Measurements from ENCODE around the gene RUSC1. TPM values are rescaled to one million over a fixed set of nuclear protein-coding genes. Genes with fewer than 3 reads are reported as not detected.

RUSC1 gene
- total RNA-seq, 2 experiments from 2014 or later = 10.7 to 11.8 TPM

GRCh38 chr1:155316922-155317321 lies 3.8 kb upstream of the RUSC1 start:
- H3K36me3 Mint-ChIP-seq (ENCODE audit: low read depth) = peaks cover 22% of the 10 kb centered on the region
- intact Hi-C loops (cut with DNase I, micrococcal nuclease) = no loop called here
- TF ChIP-seq CTCF (IDR thresholded peaks at IDR 0.05) = no peak
- peaks cover 18% of the 10 kb centered on the region for H3K4me1 ChIP-seq (ENCODE audit: insufficient read depth, low read length)
- no peaks in the 10 kb centered on the region for H3K9me3 ChIP-seq (ENCODE audit: control insufficient read depth in 1 of 2, insufficient read depth in 1 of 2, low read length in 2 of 2)
- ATAC-seq (ENCODE audit: poor library complexity) = no peak
- H3K4me3 ChIP-seq (ENCODE audit: low read length) = no peak overlapping the region
- ChIA-PET CTCF (no interaction called here), POLR2A (no interaction called here)
- H3K4me3 Mint-ChIP-seq = no peak overlapping the region
- H3K9me3 Mint-ChIP-seq = no peaks in the 10 kb centered on the region
- peaks cover 29% of the 10 kb centered on the region for H3K4me1 Mint-ChIP-seq (ENCODE audit: low read depth)
- H3K27ac Mint-ChIP-seq = no peak overlapping the region
- no peaks in the 10 kb centered on the region for H3K27me3 Mint-ChIP-seq
- no peak overlapping the region for H3K27ac ChIP-seq (ENCODE audit: low read depth in 1 of 2, low read length in 2 of 2)
- DNase-seq = no peak
- H3K36me3 ChIP-seq (ENCODE audit: insufficient read depth, low read length) = peaks cover 31% of the 10 kb centered on the region
- no peaks in the 10 kb centered on the region for H3K27me3 ChIP-seq (ENCODE audit: control insufficient read depth in 1 of 2, insufficient read depth in 2 of 2, low read length in 2 of 2)

GRCh38 chr1:155318082-155318481 lies 2.6 kb upstream of the RUSC1 start:
- peaks cover 34% of the 10 kb centered on the region for H3K4me1 Mint-ChIP-seq (ENCODE audit: low read depth)
- Histone ChIP-seq H3K4me3 (ENCODE audit: low read length) (no peak overlapping the region), H3K36me3 (ENCODE audit: insufficient read depth, low read length) (peaks cover 23% of the 10 kb centered on the region), H3K27ac (ENCODE audit: low read depth in 1 of 2, low read length in 2 of 2) (no peak overlapping the region), H3K4me1 (ENCODE audit: insufficient read depth, low read length) (peaks cover 30% of the 10 kb centered on the region), H3K27me3 (ENCODE audit: control insufficient read depth in 1 of 2, insufficient read depth in 2 of 2, low read length in 2 of 2) (no peaks in the 10 kb centered on the region), H3K9me3 (ENCODE audit: control insufficient read depth in 1 of 2, insufficient read depth in 1 of 2, low read length in 2 of 2) (no peaks in the 10 kb centered on the region)
- H3K27ac Mint-ChIP-seq = peak overlapping the region; percentile 20
- no peak overlapping the region for H3K4me3 Mint-ChIP-seq
- no peak for DNase-seq
- H3K36me3 Mint-ChIP-seq (ENCODE audit: low read depth) = peaks cover 13% of the 10 kb centered on the region
- H3K9me3 Mint-ChIP-seq = no peaks in the 10 kb centered on the region
- TF ChIP-seq CTCF (IDR thresholded peaks at IDR 0.05) = no peak
- CTCF ChIA-PET = interaction anchor here (1.8 kb wide), 1 partner anchor 67 kb away, joined by 6 read pairs; no protein-coding TSS in a partner anchor
- H3K27me3 Mint-ChIP-seq = no peaks in the 10 kb centered on the region
- POLR2A ChIA-PET = interaction anchor here (7.1 kb wide), 1 partner anchor 66 kb away, joined by 51 read pairs; no protein-coding TSS in a partner anchor
- no peak for ATAC-seq (ENCODE audit: poor library complexity)
- intact Hi-C loops (cut with DNase I, micrococcal nuclease) = no loop called here

GRCh38 chr1:155319536-155319935 lies 1.2 kb upstream of the RUSC1 start:
- Histone ChIP-seq H3K9me3 (ENCODE audit: control insufficient read depth in 1 of 2, insufficient read depth in 1 of 2, low read length in 2 of 2) (no peaks in the 10 kb centered on the region), H3K4me3 (ENCODE audit: low read length) (no peak overlapping the region), H3K27me3 (ENCODE audit: control insufficient read depth in 1 of 2, insufficient read depth in 2 of 2, low read length in 2 of 2) (no peaks in the 10 kb centered on the region), H3K36me3 (ENCODE audit: insufficient read depth, low read length) (peaks cover 17% of the 10 kb centered on the region), H3K4me1 (ENCODE audit: insufficient read depth, low read length) (peaks cover 37% of the 10 kb centered on the region), H3K27ac (ENCODE audit: low read depth in 1 of 2, low read length in 2 of 2) (no peak overlapping the region)
- CTCF ChIA-PET = interaction anchor here (1.8 to 6.4 kb wide), 2 partner anchors 69 kb away, joined by 6 to 114 read pairs; no protein-coding TSS in a partner anchor
- POLR2A ChIA-PET = interaction anchor here (1.1 to 7.1 kb wide), 2 partner anchors 58 to 68 kb away, joined by 4 to 51 read pairs; partner anchors contain the start of gene SCAMP3
- intact Hi-C loops (cut with DNase I, micrococcal nuclease) = no loop called here
- Mint-ChIP-seq H3K36me3 (ENCODE audit: low read depth) (peaks cover 7% of the 10 kb centered on the region), H3K4me3 (peak overlapping the region; percentile 62), H3K27ac (no peak overlapping the region), H3K27me3 (no peaks in the 10 kb centered on the region), H3K9me3 (no peaks in the 10 kb centered on the region), H3K4me1 (ENCODE audit: low read depth) (peaks cover 34% of the 10 kb centered on the region)
- DNase-seq (no peak), ATAC-seq (ENCODE audit: poor library complexity) (no peak)
- no peak for TF ChIP-seq CTCF (IDR thresholded peaks at IDR 0.05)
